CD14-positive monocyte (primary cell): ENCODE results near the gene CEL. TPM values are rescaled to one million over a fixed set of nuclear protein-coding genes. Genes with fewer than 3 reads are reported as not detected.
A peak's percentile ranks its signal among the peaks of the same experiment; 100 is the strongest.

Experiments used
- DNase-seq, 3 donors: peaks; one replicate each; pipeline ENCODE4 v3.0.0-alpha.2; 2011 to 2022
- H2AFZ ChIP-seq: 2 replicates; pipeline ENCODE4 v1.6.0; 2012; ENCODE audit warnings: mild to moderate bottlenecking, low read depth, low read length, inconsistent platforms; ENCODE audit not compliant: insufficient read depth, poor library complexity, severe bottlenecking
- H3K27ac ChIP-seq, 2 donors: 1 replicate in 1 of 2; 2 replicates in 1 of 2; pipeline ENCODE4 v1.5.1; 2012 to 2013; ENCODE audit warnings: low read length in 2 of 2, control low read depth in 1 of 2, inconsistent platforms in 1 of 2, low read depth in 1 of 2, mild to moderate bottlenecking in 1 of 2
- H3K27me3 ChIP-seq, 2 donors: one replicate each; pipeline versions ENCODE4 v1.6.0 to v1.6.1; 2011 to 2013; ENCODE audit warnings: low read length in 2 of 2; ENCODE audit not compliant: control insufficient read depth in 2 of 2, insufficient read depth in 2 of 2
- H3K36me3 ChIP-seq, 2 donors: replicated peaks in 1 of 2; 1 replicate in 1 of 2; 2 replicates in 1 of 2; pipeline versions ENCODE4 v1.5.1 to v1.6.1; 2012 to 2013; ENCODE audit warnings: low read length in 2 of 2, control low read depth in 1 of 2, inconsistent platforms in 1 of 2, mild to moderate bottlenecking in 1 of 2; ENCODE audit not compliant: insufficient read depth in 2 of 2, control insufficient read depth in 1 of 2
- H3K4me1 ChIP-seq, 2 donors: 1 replicate in 1 of 2; 2 replicates in 1 of 2; pipeline versions ENCODE4 v1.5.1 to v1.6.1; 2012 to 2013; ENCODE audit warnings: low read length in 2 of 2, control low read depth in 1 of 2, inconsistent platforms in 1 of 2, mild to moderate bottlenecking in 1 of 2, moderate library complexity in 1 of 2; ENCODE audit not compliant: insufficient read depth in 2 of 2, control insufficient read depth in 1 of 2
- H3K4me2 ChIP-seq: replicated peaks from 2 replicates; pipeline ENCODE3; 2012; ENCODE audit warnings: low read length, moderate library complexity, mild to moderate bottlenecking; ENCODE audit not compliant: poor library complexity, severe bottlenecking; ENCODE audit errors: extremely low read depth
- H3K4me3 ChIP-seq, 3 experiments: fragments of 200-600 bp in 1 of 3; sonication (generic) in 1 of 3; replicated peaks in 1 of 3; 1 replicate in 2 of 3; 2 replicates in 1 of 3; pipeline ENCODE4 v1.5.1; 2011 to 2013; ENCODE audit warnings: low read length in 3 of 3, mild to moderate bottlenecking in 3 of 3, control low read depth in 2 of 3, low read depth in 2 of 3, inconsistent platforms in 1 of 3, moderate library complexity in 1 of 3
- H3K79me2 ChIP-seq: 2 replicates; pipeline ENCODE4 v1.6.0; 2012; ENCODE audit warnings: mild to moderate bottlenecking, control low read depth, inconsistent platforms, low read length, moderate library complexity; ENCODE audit not compliant: insufficient read depth
- H3K9ac ChIP-seq: 2 replicates; pipeline ENCODE4 v1.6.0; 2017; ENCODE audit warnings: low read length, mild to moderate bottlenecking; ENCODE audit not compliant: insufficient read depth, poor library complexity, severe bottlenecking
- H3K9me3 ChIP-seq, 2 donors: replicated peaks in 1 of 2; 1 replicate in 1 of 2; 2 replicates in 1 of 2; pipeline versions ENCODE4 v1.5.1 to v1.6.1; 2012 to 2013; ENCODE audit warnings: low read length in 2 of 2, control low read depth in 1 of 2; ENCODE audit not compliant: control insufficient read depth in 1 of 2, insufficient read depth in 1 of 2
- H4K20me1 ChIP-seq: 2 replicates; pipeline ENCODE4 v1.6.0; 2012; ENCODE audit warnings: mild to moderate bottlenecking, low read length, control low read depth, moderate library complexity; ENCODE audit not compliant: insufficient read depth
- H3K27ac Mint-ChIP-seq, 7 donors: one replicate each; pipeline ENCODE4 v1.8.0; 2020; ENCODE audit warnings: mild to moderate bottlenecking in 7 of 7, mixed read lengths in 7 of 7, moderate library complexity in 6 of 7, inconsistent platforms in 2 of 7
- H3K27me3 Mint-ChIP-seq, 3 donors: one replicate each; pipeline ENCODE4 v1.8.0; 2021 to 2022; ENCODE audit warnings: low read depth in 3 of 3, mild to moderate bottlenecking in 3 of 3, mixed read lengths in 3 of 3, moderate library complexity in 3 of 3, inconsistent platforms in 1 of 3
- H3K36me3 Mint-ChIP-seq, 2 donors: one replicate each; pipeline ENCODE4 v1.8.0; 2020; ENCODE audit warnings: mixed read lengths in 2 of 2, inconsistent platforms in 1 of 2, mild to moderate bottlenecking in 1 of 2
- H3K4me1 Mint-ChIP-seq: one replicate; pipeline ENCODE4 v1.8.0; 2020; ENCODE audit warnings: mild to moderate bottlenecking, mixed read lengths
- H3K4me3 Mint-ChIP-seq, 2 donors: one replicate each; pipeline ENCODE4 v1.8.0; 2020; ENCODE audit warnings: mild to moderate bottlenecking in 2 of 2, mixed read lengths in 2 of 2, moderate library complexity in 1 of 2
- H3K9me3 Mint-ChIP-seq, 7 donors: one replicate each; pipeline ENCODE4 v1.8.0; 2020 to 2022; ENCODE audit warnings: mixed read lengths in 7 of 7, mild to moderate bottlenecking in 6 of 7, moderate library complexity in 6 of 7, inconsistent platforms in 2 of 7
- CTCF ChIP-seq: fragments of 200-600 bp; IDR thresholded peaks from one replicate; pipeline ENCODE4 v1.8.0; 2022; ENCODE audit warnings: antibody characterized with exemption, mild to moderate bottlenecking
- WGBS: methylation state at CpG from one replicate; pipeline ENCODE4 v1.1.5; 2013; ENCODE audit warnings: missing lambda C conversion rate; ENCODE audit not compliant: insufficient coverage; 5-methylcytosine and 5-hydroxymethylcytosine counted together
- intact Hi-C, 2 donors: fragments of 100-400 bp; cut with micrococcal nuclease; formaldehyde crosslinking; loops; one replicate each; pipeline versions ENCODE4 v1.15.0 to v1.15.1; 2023
- polyA plus RNA-seq, 3 donors: library from polyadenylated mRNA; depleted of rRNA in 1 of 3; unstranded in 2 of 3; stranded (reverse) in 1 of 3; fragments of 300-500 nt in 2 of 3; fragments of >200 nt in 1 of 3; fragmentation: Illumina TruSeq in 2 of 3; gene quantifications; 1 replicate in 2 of 3; 2 replicates in 1 of 3; pipeline ENCODE4 v1.2.3, GENCODE V29; 2012 to 2021

CEL gene
- polyA plus RNA-seq, 3 donors: 0.24 TPM; not detected in 2

GRCh38 chr9:133032171-133032570 is 29.6 kb upstream of the CEL start:
- Histone ChIP-seq H3K4me2 (no peak overlapping the region), H2AFZ (no peak overlapping the region), H3K4me1 (peaks cover 27 to 39% of the 10 kb centered on the region in 2 donors), H3K79me2 (peaks cover 77% of the 10 kb centered on the region), H3K27ac (no peak overlapping the region), H4K20me1 (peaks cover 41% of the 10 kb centered on the region), H3K27me3 (no peaks in the 10 kb centered on the region), H3K4me3 (peak overlapping the region in 1 of 3 experiments; percentile 98), H3K9ac (no peak overlapping the region), H3K36me3 (peaks cover 0 to 21% of the 10 kb centered on the region in 2 donors), H3K9me3 (no peaks in the 10 kb centered on the region)
- 100% methylated on average over 1 of the region's 10 CpGs for WGBS
- peak overlapping the region in 1 of 2 donors; percentile 98 for H3K4me3 Mint-ChIP-seq
- peaks cover 46% of the 10 kb centered on the region for H3K4me1 Mint-ChIP-seq
- peaks cover 0 to 6% (median 0%) of the 10 kb centered on the region in 7 donors for H3K9me3 Mint-ChIP-seq
- no peak for TF ChIP-seq CTCF
- peaks cover 8 to 19% of the 10 kb centered on the region in 2 donors for H3K36me3 Mint-ChIP-seq
- peaks cover 0 to 2% (median under 1%) of the 10 kb centered on the region in 3 donors for H3K27me3 Mint-ChIP-seq
- DNase-seq: no peak
- intact Hi-C loops: loop anchor here (5.0 to 10.0 kb wide), 4 partner anchors 65 to 343 kb away; partner anchors contain the start of genes STKLD1 (in 1 of the 2) and SURF4 (in 1 of the 2)
- peak overlapping the region in 1 of 7 donors; percentile 32 for H3K27ac Mint-ChIP-seq

GRCh38 chr9:133035669-133036068 is 26.1 kb upstream of the CEL start:
- peaks cover 0 to 29% of the 10 kb centered on the region in 2 donors for H3K36me3 ChIP-seq
- H3K27me3 ChIP-seq: no peaks in the 10 kb centered on the region
- no peaks in the 10 kb centered on the region for H3K9me3 ChIP-seq
- H2AFZ ChIP-seq: no peak overlapping the region
- no peak overlapping the region for H3K4me2 ChIP-seq
- H3K79me2 ChIP-seq: peaks cover 98% of the 10 kb centered on the region
- peaks cover 43% of the 10 kb centered on the region for H3K4me1 Mint-ChIP-seq
- TF ChIP-seq CTCF: no peak
- intact Hi-C loops: loop anchor here in 1 of 2 donors (10.0 kb wide), 1 partner anchor 339 kb away; the partner anchor contains the start of genes STKLD1 and SURF4
- peaks cover 67% of the 10 kb centered on the region for H4K20me1 ChIP-seq
- DNase-seq: no peak
- peak overlapping the region in 1 of 7 donors; percentile 50 for H3K27ac Mint-ChIP-seq
- no peak overlapping the region for H3K9ac ChIP-seq
- H3K27me3 Mint-ChIP-seq: peaks cover 0 to 2% (median 0%) of the 10 kb centered on the region in 3 donors
- H3K4me3 Mint-ChIP-seq: no peak overlapping the region
- 71% methylated on average over 6 of the region's 6 CpGs for WGBS
- H3K27ac ChIP-seq: no peak overlapping the region
- no peak overlapping the region for H3K4me3 ChIP-seq
- H3K36me3 Mint-ChIP-seq: peaks cover 15 to 24% of the 10 kb centered on the region in 2 donors
- peaks cover 0 to 6% (median 0%) of the 10 kb centered on the region in 7 donors for H3K9me3 Mint-ChIP-seq
- peaks cover 18 to 30% of the 10 kb centered on the region in 2 donors for H3K4me1 ChIP-seq
